ENCODE data around the gene CCNL2. TPM values are rescaled to one million over a fixed set of nuclear protein-coding genes. Genes with fewer than 3 reads are reported as not detected.

CCNL2 gene
- total and polyA plus RNA-seq, 2 of the 13 experiments (the other 11 are each of a cell fraction or from before 2014, with no cell fraction given): 105 to 340 TPM

DNA sequence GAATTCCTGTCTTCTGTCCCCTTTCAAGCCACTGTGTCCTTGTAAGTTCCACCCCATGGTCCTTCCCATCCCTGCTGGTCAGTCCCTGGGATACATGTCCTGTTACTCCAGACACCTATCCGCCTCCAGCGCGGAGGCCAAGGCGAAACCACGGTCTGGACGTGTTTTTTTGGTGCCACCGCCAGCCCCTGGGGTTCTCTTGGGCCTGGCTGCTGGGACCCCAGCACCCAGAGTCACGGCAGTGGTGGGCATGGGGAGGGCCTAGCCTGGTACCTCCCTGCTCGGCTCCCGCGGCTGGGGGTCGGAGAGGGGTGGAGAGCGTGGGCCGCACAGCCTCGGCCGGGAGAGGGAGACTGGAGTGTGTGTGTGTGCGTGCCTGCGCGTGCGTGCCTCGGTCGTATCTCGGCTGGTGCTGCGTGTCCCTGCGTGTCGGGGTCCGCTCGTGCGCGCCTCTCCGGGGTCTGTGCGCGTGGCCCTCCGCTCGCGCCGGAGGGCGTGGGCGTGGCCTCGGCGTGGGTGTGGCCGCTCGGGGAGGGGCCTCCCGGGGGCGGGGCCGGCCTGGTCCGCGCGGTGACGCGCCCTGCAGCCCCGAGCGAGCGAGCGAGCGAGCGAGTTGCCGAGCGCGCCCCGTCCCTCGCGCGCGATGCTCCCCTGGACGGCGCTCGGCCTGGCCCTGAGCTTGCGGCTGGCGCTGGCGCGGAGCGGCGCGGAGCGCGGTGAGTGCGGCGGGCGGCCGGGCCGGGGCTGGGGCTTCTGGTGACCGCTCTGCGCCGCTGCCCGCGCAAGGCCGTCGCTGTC, 36.2 kb upstream of the CCNL2 start, which contains the start of gene VWA1 (continued):
- TF ChIP-seq ZNF766 (CRISPR knock-in tag; IDR thresholded peaks at IDR 0.05; ENCODE audit: borderline replicate concordance) (no peak), ZSCAN25 (CRISPR knock-in tag; IDR thresholded peaks at IDR 0.05) (peak; percentile 68), RBM22 (optimal IDR thresholded peaks at IDR 0.05; ENCODE audit: low read length) (no peak), ZBTB25 (CRISPR knock-in tag; IDR thresholded peaks at IDR 0.05) (no peak), RFXANK (CRISPR knock-in tag; IDR thresholded peaks at IDR 0.05) (no peak), ZNF703 (CRISPR knock-in tag; IDR thresholded peaks at IDR 0.05; ENCODE audit: borderline replicate concordance) (no peak), ZNF777 (CRISPR knock-in tag; IDR thresholded peaks at IDR 0.05) (peak; percentile 87), PAXIP1 (CRISPR knock-in tag; conservative IDR thresholded peaks at IDR 0.05) (no peak), DBP (CRISPR knock-in tag; IDR thresholded peaks at IDR 0.05; ENCODE audit: not compliant biosample characterization) (peak; percentile 0), NONO (IDR thresholded peaks at IDR 0.05) (no peak), NONO (CRISPR knock-in tag; conservative IDR thresholded peaks at IDR 0.05) (0 out of 2 replicates have a peak, but pooled peaks have one; percentile 27), RFXAP (CRISPR knock-in tag; IDR thresholded peaks at IDR 0.05; ENCODE audit: borderline replicate concordance) (0 out of 2 replicates have a peak, but pooled peaks have one; percentile 50), ZFP41 (CRISPR knock-in tag; IDR thresholded peaks at IDR 0.05; ENCODE audit: borderline replicate concordance) (no peak), ZNF562 (CRISPR knock-in tag; IDR thresholded peaks at IDR 0.05; ENCODE audit: borderline replicate concordance) (no peak), ZNF556 (CRISPR knock-in tag; IDR thresholded peaks at IDR 0.05; ENCODE audit: borderline replicate concordance) (peak; percentile 30; the same call in 1 of the 2 replicates), ZNF7 (CRISPR knock-in tag; IDR thresholded peaks at IDR 0.05) (no peak), IRX3 (CRISPR knock-in tag; IDR thresholded peaks at IDR 0.05; ENCODE audit: borderline replicate concordance, low read depth) (0 out of 2 replicates have a peak, but pooled peaks have one; percentile 43), MED1 (CRISPR knock-in tag; IDR thresholded peaks at IDR 0.05) (peak; percentile 69), KLF11 (CRISPR knock-in tag; IDR thresholded peaks at IDR 0.05) (no peak)
- TF ChIP-seq, protein P1, sequence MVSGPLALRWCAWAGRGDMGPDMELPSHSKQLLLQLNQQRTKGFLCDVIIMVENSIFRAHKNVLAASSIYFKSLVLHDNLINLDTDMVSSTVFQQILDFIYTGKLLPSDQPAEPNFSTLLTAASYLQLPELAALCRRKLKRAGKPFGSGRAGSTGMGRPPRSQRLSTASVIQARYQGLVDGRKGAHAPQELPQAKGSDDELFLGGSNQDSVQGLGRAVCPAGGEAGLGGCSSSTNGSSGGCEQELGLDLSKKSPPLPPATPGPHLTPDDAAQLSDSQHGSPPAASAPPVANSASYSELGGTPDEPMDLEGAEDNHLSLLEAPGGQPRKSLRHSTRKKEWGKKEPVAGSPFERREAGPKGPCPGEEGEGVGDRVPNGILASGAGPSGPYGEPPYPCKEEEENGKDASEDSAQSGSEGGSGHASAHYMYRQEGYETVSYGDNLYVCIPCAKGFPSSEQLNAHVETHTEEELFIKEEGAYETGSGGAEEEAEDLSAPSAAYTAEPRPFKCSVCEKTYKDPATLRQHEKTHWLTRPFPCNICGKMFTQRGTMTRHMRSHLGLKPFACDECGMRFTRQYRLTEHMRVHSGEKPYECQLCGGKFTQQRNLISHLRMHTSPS (CRISPR knock-in tag; IDR thresholded peaks at IDR 0.05; ENCODE audit: low read depth): peak; percentile 54; the same call in 1 of the 2 replicates
- TF ChIP-seq, protein P2, sequence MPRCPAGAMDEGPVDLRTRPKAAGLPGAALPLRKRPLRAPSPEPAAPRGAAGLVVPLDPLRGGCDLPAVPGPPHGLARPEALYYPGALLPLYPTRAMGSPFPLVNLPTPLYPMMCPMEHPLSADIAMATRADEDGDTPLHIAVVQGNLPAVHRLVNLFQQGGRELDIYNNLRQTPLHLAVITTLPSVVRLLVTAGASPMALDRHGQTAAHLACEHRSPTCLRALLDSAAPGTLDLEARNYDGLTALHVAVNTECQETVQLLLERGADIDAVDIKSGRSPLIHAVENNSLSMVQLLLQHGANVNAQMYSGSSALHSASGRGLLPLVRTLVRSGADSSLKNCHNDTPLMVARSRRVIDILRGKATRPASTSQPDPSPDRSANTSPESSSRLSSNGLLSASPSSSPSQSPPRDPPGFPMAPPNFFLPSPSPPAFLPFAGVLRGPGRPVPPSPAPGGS (CRISPR knock-in tag; IDR thresholded peaks at IDR 0.05): peak; percentile 83
